Smooth muscle cell (in vitro differentiated cells): ENCODE measurements around the gene MLLT6. TPM values are rescaled to one million over a fixed set of nuclear protein-coding genes. Genes with fewer than 3 reads are reported as not detected.

Source experiments
- DNase-seq: peaks from one replicate; lab custom pipeline; 2025; ENCODE audit not compliant: unreplicated experiment; lab: John Stamatoyannopoulos, UW
- H2AFZ ChIP-seq: fragments of 200-600 bp; sonication (generic); 2 replicates; pipeline ENCODE4 v1.6.0; 2016; ENCODE audit warnings: antibody characterized with exemption, low read depth, mild to moderate bottlenecking
- H3F3A ChIP-seq: fragments of 200-600 bp; sonication (generic); 2 replicates; pipeline ENCODE4 v1.6.0; 2017; ENCODE audit warnings: antibody characterized with exemption, low read depth
- H3K27ac ChIP-seq: fragments of 200-600 bp; sonication (generic); 2 replicates; pipeline ENCODE4 v1.5.1; 2016; ENCODE audit warnings: low read depth, mild to moderate bottlenecking
- H3K27me3 ChIP-seq: fragments of 200-600 bp; sonication (generic); 2 replicates; pipeline ENCODE4 v1.6.1; 2016; ENCODE audit warnings: low read depth, mild to moderate bottlenecking
- H3K36me3 ChIP-seq: fragments of 200-600 bp; sonication (generic); 2 replicates; pipeline ENCODE4 v1.5.1; 2016; ENCODE audit warnings: low read depth
- H3K4me1 ChIP-seq: fragments of 200-600 bp; sonication (generic); 2 replicates; pipeline ENCODE4 v1.5.1; 2016; ENCODE audit warnings: low read depth
- H3K4me2 ChIP-seq: fragments of 200-600 bp; sonication (generic); 2 replicates; pipeline ENCODE4 v1.6.0; 2016; ENCODE audit warnings: mild to moderate bottlenecking
- H3K4me3 ChIP-seq: fragments of 200-600 bp; sonication (generic); 2 replicates; pipeline ENCODE4 v1.5.1; 2016; ENCODE audit warnings: mild to moderate bottlenecking
- H3K79me2 ChIP-seq: fragments of 200-600 bp; sonication (generic); 2 replicates; pipeline ENCODE4 v1.6.0; 2016; ENCODE audit warnings: low read depth, mild to moderate bottlenecking
- H3K9ac ChIP-seq: fragments of 200-600 bp; sonication (generic); 2 replicates; pipeline ENCODE4 v1.6.0; 2016; ENCODE audit warnings: low read depth
- H3K9me3 ChIP-seq: fragments of 200-600 bp; sonication (generic); replicated peaks from 2 replicates; pipeline ENCODE4 v1.5.1; 2016; ENCODE audit warnings: low read depth
- H4K20me1 ChIP-seq: fragments of 200-600 bp; sonication (generic); 2 replicates; pipeline ENCODE4 v1.6.0; 2016; ENCODE audit warnings: low read depth
- CTCF ChIP-seq: fragments of 200-600 bp; sonication (generic); IDR thresholded peaks from 2 replicates; pipeline ENCODE4 v1.5.1; 2017; ENCODE audit warnings: borderline replicate concordance, mild to moderate bottlenecking, antibody characterized with exemption; ENCODE audit not compliant: insufficient read depth, poor library complexity, severe bottlenecking
- WGBS: methylation state at CpG from one replicate; pipeline ENCODE4 v1.1.7; 2016; ENCODE audit warnings: low lambda C conversion rate; 5-methylcytosine and 5-hydroxymethylcytosine counted together
- polyA plus RNA-seq: library from polyadenylated mRNA; unstranded; fragments of >200 nt; fragmentation: Nextera tagmentation; extraction: Ambion mirVana; gene quantifications from 2 replicates; pipeline ENCODE4 v1.2.1, GENCODE V29; 2016
- total RNA-seq: library from RNA; depleted of rRNA; stranded (reverse); fragments of >200 nt; gene quantifications from 2 replicates; pipeline ENCODE4 v1.2.3, GENCODE V29; 2014

Gene MLLT6
- total and polyA plus RNA-seq, 2 experiments from 2014 or later: 4.6 to 11.2 TPM

- Histone ChIP-seq H3K9me3 (no peaks in the 10 kb centered on the region), H3K4me2 (peak overlapping the region; percentile 95), H3K4me1 (peaks cover 14% of the 10 kb centered on the region), H3K9ac (no peak overlapping the region), H3K27me3 (peaks cover 73% of the 10 kb centered on the region), H3F3A (no peaks in the 10 kb centered on the region), H3K36me3 (no peaks in the 10 kb centered on the region), H3K79me2 (no peaks in the 10 kb centered on the region), H3K4me3 (peak overlapping the region; percentile 69), H3K27ac (no peak overlapping the region), H4K20me1 (peaks cover 12% of the 10 kb centered on the region), H2AFZ (no peak overlapping the region)
- no peak for DNase-seq
- WGBS: 3% methylated on average over 37 of the region's 46 CpGs
- no peak for TF ChIP-seq CTCF
Measured at GRCh38 chr17:38672788-38673706, 32.0 kb upstream of the MLLT6 start.

GRCh38 chr17:38673707-38674013 lies 31.4 kb upstream of the MLLT6 start:
- no peak for DNase-seq

GRCh38 chr17:38674014-38674748 lies 30.9 kb upstream of the MLLT6 start:
- Histone ChIP-seq H3K4me2 (peak overlapping the region; percentile 95), H3K9ac (peak overlapping the region; percentile 54), H3K9me3 (no peaks in the 10 kb centered on the region), H3K4me1 (peaks cover 14% of the 10 kb centered on the region), H3K4me3 (peak overlapping the region; percentile 69), H3F3A (no peaks in the 10 kb centered on the region), H3K27ac (no peak overlapping the region), H3K27me3 (peaks cover 61% of the 10 kb centered on the region), H3K79me2 (no peaks in the 10 kb centered on the region), H3K36me3 (no peaks in the 10 kb centered on the region), H4K20me1 (peaks cover 12% of the 10 kb centered on the region), H2AFZ (peak overlapping the region; percentile 79)
- DNase-seq: no peak
- 2% methylated on average over 53 of the region's 85 CpGs for WGBS
- TF ChIP-seq CTCF: no peak

More at GRCh38 chr17:38673707-38674013, 31.4 kb upstream of the MLLT6 start:
- no peak overlapping the region for H3K27ac ChIP-seq
- peak overlapping the region; percentile 95 for H3K4me2 ChIP-seq
- H2AFZ ChIP-seq: no peak overlapping the region
- WGBS: under 1% methylated on average over 35 of the region's 41 CpGs
- H3K79me2 ChIP-seq: no peaks in the 10 kb centered on the region
- H3K4me1 ChIP-seq: peaks cover 14% of the 10 kb centered on the region
- H3K27me3 ChIP-seq: peaks cover 66% of the 10 kb centered on the region
- H3K9ac ChIP-seq: no peak overlapping the region
- H3F3A ChIP-seq: no peaks in the 10 kb centered on the region
- peaks cover 12% of the 10 kb centered on the region for H4K20me1 ChIP-seq
- H3K36me3 ChIP-seq: no peaks in the 10 kb centered on the region
- peak overlapping the region; percentile 69 for H3K4me3 ChIP-seq
- TF ChIP-seq CTCF: no peak
- no peaks in the 10 kb centered on the region for H3K9me3 ChIP-seq
